HG03439 (cell line): ENCODE results near the gene B4GALNT1.
"Not testable (repeated sequence)": the region's sequence is repeated elsewhere in the genome, so short reads cannot be mapped to it uniquely, and the experiment has no call there.

Experiments
- ATAC-seq: cut with Tn5 transposase; IDR thresholded peaks from one replicate; pipeline ENCODE4 v1.9.1; 2021; ENCODE audit warnings: mild to moderate bottlenecking, moderate library complexity; ENCODE audit not compliant: unreplicated experiment

Gene B4GALNT1

GRCh38 chr12:57632958-57633840 is at the start of gene B4GALNT1:
TSS of gene B4GALNT1 (minus strand) at chr12:57633201. CDS start at chr12:57632132, 1,069 bp downstream.
- peak; percentile 66 for ATAC-seq

- ATAC-seq, result no peak
Observed at GRCh38 chr12:57679697-57680096, 46.7 kb upstream of the B4GALNT1 start.

DNA sequence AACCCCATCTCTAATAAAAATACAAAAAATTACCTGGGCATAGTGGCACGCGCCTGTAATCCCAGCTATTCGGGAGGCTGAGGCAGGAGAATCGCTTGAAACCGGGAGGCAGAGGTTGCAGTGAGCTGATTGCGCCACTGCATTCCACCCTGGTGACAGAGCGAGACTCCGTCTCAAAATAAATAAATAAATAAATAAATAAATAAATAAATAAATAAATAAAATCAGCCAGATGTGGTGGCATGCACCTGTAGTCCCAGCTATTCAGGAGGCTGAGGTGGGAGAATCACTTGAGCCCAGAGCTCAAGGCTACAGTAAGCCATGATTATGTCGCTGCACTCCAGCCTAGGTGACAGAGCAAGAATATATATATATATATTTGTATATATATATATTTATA is 44.9 kb upstream of the B4GALNT1 start:
- ATAC-seq, result not testable (repeated sequence)

- no peak for ATAC-seq
Observed at GRCh38 chr12:57674691-57675090, 41.7 kb upstream of the B4GALNT1 start.

GRCh38 chr12:57672801-57673200 is 39.8 kb upstream of the B4GALNT1 start:
- no peak for ATAC-seq

GRCh38 chr12:57671811-57672210 is 38.8 kb upstream of the B4GALNT1 start:
- ATAC-seq, result not testable (repeated sequence)

DNA sequence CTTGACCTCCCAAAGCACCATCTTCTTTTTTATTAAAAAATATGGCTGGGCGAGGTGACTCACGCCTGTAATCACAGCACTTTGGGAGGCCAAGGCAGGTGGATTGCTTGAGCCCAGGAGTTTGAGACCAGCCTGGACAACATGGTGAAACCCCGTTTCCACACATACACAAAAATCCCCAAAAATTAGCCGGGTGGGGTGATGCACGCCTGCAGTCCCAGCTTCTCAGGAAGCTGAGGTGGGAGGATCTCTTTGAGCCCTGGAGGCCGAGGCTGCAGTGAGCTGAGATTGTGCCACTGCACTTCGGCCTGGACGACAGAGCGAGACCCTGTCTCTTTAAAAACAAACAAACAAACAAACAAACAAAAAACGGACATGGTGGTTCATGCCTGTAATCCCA is 36.7 kb upstream of the B4GALNT1 start:
- not testable (repeated sequence) for ATAC-seq

DNA sequence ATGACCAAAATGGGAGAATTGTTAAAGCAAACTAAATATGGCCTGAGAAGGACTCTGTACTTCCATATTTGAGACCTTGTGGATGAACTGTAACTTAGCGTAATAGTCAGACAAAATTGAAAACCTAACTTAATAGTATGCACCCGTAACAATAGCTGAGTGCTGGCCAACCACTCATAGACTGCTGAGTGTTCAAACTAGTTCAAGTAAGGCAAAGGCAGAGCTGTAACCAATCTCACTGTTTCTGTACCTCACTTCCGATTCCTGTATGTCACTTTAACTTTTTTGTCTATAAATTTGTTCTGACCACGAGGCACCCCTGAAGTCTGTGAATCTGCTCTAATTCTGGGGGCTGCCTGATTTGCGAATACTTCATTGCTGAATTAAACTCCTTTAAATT is 33.9 kb upstream of the B4GALNT1 start:
- no peak for ATAC-seq

GRCh38 chr12:57665066-57665820 is 32.2 kb upstream of the B4GALNT1 start:
- ATAC-seq, result not testable (repeated sequence)

GRCh38 chr12:57661376-57661775 is 28.4 kb upstream of the B4GALNT1 start:
- ATAC-seq, result no peak

- ATAC-seq, result no peak
Observed at GRCh38 chr12:57658890-57659289, 25.9 kb upstream of the B4GALNT1 start.

- ATAC-seq, result no peak
Observed at GRCh38 chr12:57657744-57658143, 24.7 kb upstream of the B4GALNT1 start.

GRCh38 chr12:57656408-57656807 is 23.4 kb upstream of the B4GALNT1 start:
- ATAC-seq, result not testable (repeated sequence)

DNA sequence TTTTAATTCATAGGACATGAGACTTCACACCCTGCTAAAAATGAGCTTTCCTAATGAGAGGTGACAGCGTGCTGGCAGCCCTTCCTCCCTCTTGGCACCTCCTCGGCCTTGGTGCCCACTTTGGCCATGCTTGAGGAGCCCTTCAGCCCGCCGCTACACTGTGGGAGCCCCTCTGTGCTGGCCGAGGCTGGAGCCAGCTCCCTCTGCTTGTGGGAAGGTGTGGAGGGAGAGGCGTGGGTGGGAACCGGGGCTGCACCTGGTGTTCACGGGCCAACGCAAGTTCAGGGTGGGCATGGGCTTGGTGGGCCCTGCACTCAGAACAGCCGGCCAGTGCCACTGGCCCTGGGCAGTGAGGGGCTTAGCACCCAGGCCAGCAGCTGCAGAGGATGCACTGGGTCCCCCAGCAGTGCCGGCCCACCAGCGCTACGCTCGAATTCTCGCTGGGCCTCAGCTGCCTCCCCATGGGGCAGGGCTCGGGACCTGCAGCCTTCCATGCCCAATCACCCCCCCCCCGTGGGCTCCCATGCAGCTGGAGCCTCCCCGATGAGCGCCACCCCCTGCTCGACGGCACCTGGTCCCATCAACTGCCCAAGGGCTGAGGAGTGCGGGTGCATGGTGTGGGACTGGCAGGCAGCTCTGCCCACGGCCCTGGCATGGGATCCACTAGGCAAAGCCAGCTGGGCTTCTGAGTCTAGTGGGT is 22.7 kb upstream of the B4GALNT1 start:
- no peak for ATAC-seq

DNA sequence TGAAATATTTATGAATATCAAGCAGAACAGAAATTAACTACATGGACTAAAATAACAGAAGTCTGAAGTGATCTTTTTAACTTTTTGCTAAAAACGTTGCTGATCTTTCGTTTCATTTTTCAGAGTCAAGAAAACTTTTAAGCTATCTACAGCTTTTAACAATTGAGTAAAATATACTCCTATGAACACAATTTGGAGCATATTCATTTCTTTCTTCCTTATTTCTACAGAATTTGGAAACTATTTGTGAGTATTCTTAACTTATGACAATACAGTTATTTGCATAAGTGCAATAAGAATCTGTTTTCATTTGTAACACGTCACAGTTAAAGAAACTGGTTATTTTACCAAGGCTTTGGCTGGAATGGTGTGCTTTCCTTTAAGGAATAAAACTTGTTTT is 21.0 kb upstream of the B4GALNT1 start:
- no peak for ATAC-seq

- not testable (repeated sequence) for ATAC-seq
Observed at GRCh38 chr12:57646659-57647049, 13.7 kb upstream of the B4GALNT1 start.

GRCh38 chr12:57645990-57646658 is 13.1 kb upstream of the B4GALNT1 start:
- ATAC-seq, result not testable (repeated sequence)

DNA sequence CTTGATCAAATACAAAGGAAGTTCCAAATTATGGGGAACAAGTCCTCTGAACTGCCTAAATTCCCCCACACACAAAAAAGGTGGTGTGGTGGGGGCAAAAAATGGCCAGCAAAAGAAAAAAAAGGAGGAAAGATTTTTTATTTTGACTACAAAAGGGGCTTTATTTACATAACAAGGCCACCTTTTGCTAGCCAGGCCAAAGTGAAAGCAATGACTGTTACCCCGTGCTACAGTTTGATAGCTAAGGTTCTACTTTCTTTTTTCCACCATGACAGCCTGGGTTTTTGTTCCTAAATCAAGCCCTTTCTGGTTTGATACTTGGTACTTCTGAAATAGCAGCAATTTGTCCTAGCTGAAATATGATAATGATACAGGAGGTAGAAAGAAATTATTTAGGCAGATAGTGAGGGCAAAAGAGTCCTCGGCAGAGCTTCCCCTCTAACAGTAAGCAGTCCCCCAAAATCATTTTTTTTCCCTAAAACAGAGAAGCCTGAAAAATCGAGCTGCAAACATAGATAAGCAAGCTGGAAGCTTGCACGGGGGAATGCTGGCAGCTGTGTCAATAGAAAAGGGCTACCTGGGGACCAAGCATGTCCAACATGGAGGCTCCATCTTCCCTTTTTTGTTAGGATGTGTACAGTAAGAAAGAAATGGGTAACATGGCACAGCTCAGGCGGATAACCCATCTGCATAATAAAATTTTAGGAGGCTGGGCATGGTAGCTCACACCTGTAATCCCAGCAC is 8.9 kb upstream of the B4GALNT1 start:
- no peak for ATAC-seq

DNA sequence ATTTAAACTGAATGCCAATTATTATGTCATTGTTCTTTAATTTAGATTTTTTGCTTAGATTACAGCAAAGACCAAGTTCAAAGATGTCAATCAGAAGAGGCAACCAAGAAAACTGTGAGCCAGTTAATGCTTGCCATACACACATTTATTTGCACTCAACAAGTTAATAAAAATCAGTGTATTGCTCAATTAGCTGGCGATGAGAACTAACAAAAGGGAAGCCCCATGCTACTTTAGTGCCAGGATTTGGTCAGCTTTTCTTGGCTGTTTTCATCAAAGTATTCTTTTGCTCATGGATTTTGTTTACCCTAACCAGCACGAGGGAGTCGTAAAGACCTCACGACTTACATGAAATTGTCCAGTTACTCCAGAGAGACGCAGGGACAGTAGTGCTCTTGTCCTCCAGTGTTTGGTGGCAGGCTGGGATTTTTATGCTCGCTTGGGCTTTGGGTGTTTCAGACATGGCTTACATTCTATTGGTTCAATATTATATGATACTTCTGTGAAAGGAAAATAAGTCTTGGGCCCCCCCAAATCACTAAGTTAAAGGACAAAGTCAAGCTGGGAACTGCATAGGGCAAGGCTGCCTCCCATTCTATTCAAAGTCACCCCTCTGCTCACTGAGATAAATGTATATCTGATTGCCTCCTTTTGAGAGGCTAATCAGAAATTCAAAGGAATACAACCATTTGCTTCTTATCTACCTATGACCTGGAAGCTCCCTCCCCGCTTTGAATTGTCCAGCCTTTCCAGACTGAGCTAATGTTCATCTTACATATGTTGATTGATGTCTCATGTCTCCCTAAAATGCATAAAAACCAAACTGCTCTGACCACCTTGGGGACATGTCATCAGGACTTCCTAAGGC is 7.4 kb upstream of the B4GALNT1 start:
- ATAC-seq, result no peak
